H1 (cell line): ENCODE results near the gene EPN2. TPM values are rescaled to one million over a fixed set of nuclear protein-coding genes. Genes with fewer than 3 reads are reported as not detected.
A peak's percentile ranks its signal among the peaks of the same experiment; 100 is the strongest.

Source experiments
- CTCF ChIA-PET: fragments of 300-600 bp; sonication (Branson Sonifier 250); formaldehyde crosslinking; loops from one replicate; lab custom pipeline; 2021; ENCODE audit not compliant: partially characterized antibody; lab: Charles Lee
- POLR2A ChIA-PET: fragments of 300-600 bp; sonication (Branson Sonifier 250); formaldehyde crosslinking; loops from one replicate; lab custom pipeline; 2021; ENCODE audit warnings: inconsistent platforms; ENCODE audit not compliant: partially characterized antibody; lab: Charles Lee
- DNase-seq, 2 experiments: peaks; one replicate each; pipeline versions ENCODE4 v3.0.0 to v3.0.0-alpha.2; 2010 to 2022; ENCODE audit warnings: low spot score in 2 of 2, low read depth in 1 of 2, mixed read lengths in 1 of 2
- FAIRE-seq: peaks from 2 replicates; lab custom pipeline; 2011; peaks lifted over from hg19 to GRCh38; lab: Jason Lieb, UNC
- H2AFZ ChIP-seq: 2 replicates; pipeline ENCODE4 v1.8.1; 2012; ENCODE audit warnings: low read length, inconsistent platforms
- H2AK5ac ChIP-seq: 2 replicates; pipeline ENCODE4 v1.6.1; 2013; ENCODE audit warnings: low read depth, low read length
- H2BK120ac ChIP-seq: replicated peaks from 2 replicates; pipeline ENCODE3; 2013; ENCODE audit warnings: low read depth, low read length, inconsistent platforms
- H2BK12ac ChIP-seq: 2 replicates; pipeline ENCODE4 v1.6.1; 2013; ENCODE audit warnings: low read depth, low read length
- H2BK15ac ChIP-seq: 2 replicates; pipeline ENCODE4 v1.6.1; 2013; ENCODE audit warnings: low read length
- H2BK20ac ChIP-seq: 2 replicates; pipeline ENCODE4 v1.6.1; 2013; ENCODE audit warnings: low read length
- H2BK5ac ChIP-seq: 2 replicates; pipeline ENCODE4 v1.6.1; 2013; ENCODE audit warnings: low read depth, low read length
- H3K14ac ChIP-seq: 2 replicates; pipeline ENCODE4 v1.6.1; 2013; ENCODE audit warnings: inconsistent platforms; ENCODE audit not compliant: insufficient read length
- H3K18ac ChIP-seq: 2 replicates; pipeline ENCODE4 v1.6.1; 2013; ENCODE audit warnings: low read length; ENCODE audit errors: extremely low read depth
- H3K23ac ChIP-seq: 2 replicates; pipeline ENCODE4 v1.6.1; 2013; ENCODE audit warnings: inconsistent platforms; ENCODE audit not compliant: insufficient read length
- H3K23me2 ChIP-seq: 2 replicates; pipeline ENCODE4 v1.6.1; 2013; ENCODE audit warnings: low read depth, low read length
- H3K27ac ChIP-seq: 2 replicates; pipeline ENCODE4 v1.6.1; 2011; ENCODE audit warnings: low read depth, low read length, inconsistent platforms
- H3K27me3 ChIP-seq, 4 experiments: replicated peaks in 1 of 4; 1 replicate in 1 of 4; 2 replicates in 3 of 4; pipeline versions ENCODE4 v1.6.1 to v1.8.1; 2011 to 2013; ENCODE audit warnings: low read length in 3 of 4, mild to moderate bottlenecking in 3 of 4, inconsistent platforms in 2 of 4, mixed read lengths in 2 of 4, moderate library complexity in 1 of 4; ENCODE audit not compliant: control insufficient read depth in 3 of 4, insufficient read depth in 3 of 4; ENCODE audit errors: extremely low read depth in 1 of 4
- H3K36me3 ChIP-seq, 4 experiments: 2 replicates each; pipeline versions ENCODE4 v1.6.1 to v1.8.1; 2011 to 2013; ENCODE audit warnings: mild to moderate bottlenecking in 4 of 4, low read length in 3 of 4, moderate library complexity in 2 of 4, control low read depth in 1 of 4, inconsistent platforms in 1 of 4; ENCODE audit not compliant: insufficient read depth in 4 of 4, control insufficient read depth in 2 of 4
- H3K4ac ChIP-seq: replicated peaks from 2 replicates; pipeline ENCODE3; 2013; ENCODE audit warnings: low read length, low read depth, mixed read lengths, inconsistent platforms; ENCODE audit not compliant: insufficient read length
- H3K4me1 ChIP-seq, 4 experiments: replicated peaks in 1 of 4; 1 replicate in 1 of 4; 2 replicates in 3 of 4; pipeline versions ENCODE4 v1.6.1 to v1.8.1; 2011 to 2013; ENCODE audit warnings: low read length in 3 of 4, inconsistent platforms in 2 of 4, mixed read lengths in 1 of 4; ENCODE audit not compliant: insufficient read depth in 4 of 4, control insufficient read depth in 3 of 4
- H3K4me2 ChIP-seq, 2 experiments: 2 replicates each; pipeline versions ENCODE4 v1.6.1 to v1.8.1; 2011 to 2013; ENCODE audit warnings: low read depth in 2 of 2, low read length in 2 of 2, control low read depth in 1 of 2, inconsistent platforms in 1 of 2, mild to moderate bottlenecking in 1 of 2; ENCODE audit not compliant: insufficient read depth in 1 of 2
- H3K4me3 ChIP-seq, 4 experiments: fragments of 200-600, 300-600 bp in 1 of 4; sonication (generic), shearing (Covaris generic), sonication (Bioruptor Twin) in 1 of 4; 2 replicates each; pipeline versions ENCODE4 v1.5.1 to v1.8.1; 2011 to 2016; ENCODE audit warnings: low read length in 4 of 4, low read depth in 3 of 4, control low read depth in 2 of 4, inconsistent platforms in 2 of 4, mild to moderate bottlenecking in 2 of 4, mixed read lengths in 1 of 4, moderate library complexity in 1 of 4; ENCODE audit not compliant: insufficient read depth in 2 of 4; ENCODE audit errors: extremely low read depth in 1 of 4
- H3K56ac ChIP-seq: replicated peaks from 2 replicates; pipeline ENCODE3; 2013; ENCODE audit warnings: low read depth, mild to moderate bottlenecking, mixed read lengths, low read length, inconsistent platforms; ENCODE audit not compliant: insufficient read length
- H3K79me1 ChIP-seq: 2 replicates; pipeline ENCODE4 v1.6.1; 2013; ENCODE audit warnings: low read depth, low read length, control low read depth
- H3K79me2 ChIP-seq, 2 experiments: 2 replicates each; pipeline versions ENCODE4 v1.6.1 to v1.8.1; 2012 to 2013; ENCODE audit warnings: low read length in 2 of 2, mild to moderate bottlenecking in 2 of 2, inconsistent platforms in 1 of 2; ENCODE audit not compliant: insufficient read depth in 2 of 2, control insufficient read depth in 1 of 2
- H3K9ac ChIP-seq, 4 experiments: replicated peaks in 1 of 4; 1 replicate in 1 of 4; 2 replicates in 3 of 4; pipeline versions ENCODE4 v1.6.1 to v1.8.1; 2011 to 2013; ENCODE audit warnings: low read depth in 3 of 4, low read length in 3 of 4, control low read depth in 2 of 4, mild to moderate bottlenecking in 2 of 4, moderate library complexity in 2 of 4, inconsistent platforms in 1 of 4; ENCODE audit errors: extremely low read depth in 1 of 4
- H3K9me3 ChIP-seq, 2 experiments: 2 replicates each; pipeline versions ENCODE4 v1.6.1 to v1.8.1; 2012 to 2013; ENCODE audit warnings: mild to moderate bottlenecking in 2 of 2, moderate library complexity in 2 of 2, control low read depth in 1 of 2, inconsistent platforms in 1 of 2, low read depth in 1 of 2, low read length in 1 of 2, mixed read lengths in 1 of 2; ENCODE audit not compliant: insufficient read depth in 2 of 2
- H4K20me1 ChIP-seq, 2 experiments: replicated peaks in 1 of 2; 2 replicates each; pipeline versions ENCODE3 to v1.8.1; 2011 to 2013; ENCODE audit warnings: inconsistent platforms in 2 of 2, low read length in 2 of 2, mild to moderate bottlenecking in 1 of 2; ENCODE audit not compliant: insufficient read depth in 2 of 2, control insufficient read depth in 1 of 2
- H4K5ac ChIP-seq: 2 replicates; pipeline ENCODE4 v1.6.1; 2013; ENCODE audit warnings: low read length, low read depth, mixed read lengths, inconsistent platforms; ENCODE audit not compliant: insufficient read length
- H4K8ac ChIP-seq: 2 replicates; pipeline ENCODE4 v1.8.0; 2013; ENCODE audit warnings: mild to moderate bottlenecking, moderate library complexity, low read length, inconsistent platforms; ENCODE audit not compliant: insufficient read depth; ENCODE audit errors: extremely low read depth
- H4K91ac ChIP-seq: replicated peaks from 2 replicates; pipeline ENCODE3; 2013; ENCODE audit warnings: low read length, mixed read lengths, inconsistent platforms; ENCODE audit not compliant: insufficient read length
- BCL11A ChIP-seq, 2 experiments: IDR thresholded peaks; one replicate each; pipeline ENCODE4 v1.6.1; 2011; ENCODE audit warnings: low read depth in 2 of 2, low read length in 2 of 2, mild to moderate bottlenecking in 2 of 2
- CBX8 ChIP-seq: fragments of 300-800, 300-1000 bp; sonication (generic); IDR thresholded peaks from 2 replicates; pipeline ENCODE4 v1.7.1; 2016; ENCODE audit warnings: low read depth, low read length, borderline replicate concordance
- CTBP2 ChIP-seq: IDR thresholded peaks from 2 replicates; pipeline ENCODE4 v1.7.0; 2011; ENCODE audit warnings: borderline replicate concordance, mild to moderate bottlenecking, moderate library complexity, mixed read lengths, low read length; ENCODE audit not compliant: insufficient read depth, insufficient read length
- JUN ChIP-seq: IDR thresholded peaks from 2 replicates; pipeline ENCODE4 v1.6.1; 2011; ENCODE audit warnings: low read depth, mild to moderate bottlenecking, improper control_type of control experiment, low read length
- MAFK ChIP-seq: IDR thresholded peaks from 2 replicates; pipeline ENCODE4 v1.6.1; 2012; ENCODE audit warnings: low read depth, mild to moderate bottlenecking, improper control_type of control experiment, low read length
- PHF8 ChIP-seq: fragments of 200-600 bp; sonication (generic); conservative IDR thresholded peaks from 2 replicates; pipeline ENCODE4 v1.7.1; 2012; ENCODE audit warnings: low read depth, mild to moderate bottlenecking, inconsistent platforms, low read length, moderate library complexity
- POLR2AphosphoS5 ChIP-seq: IDR thresholded peaks from 2 replicates; pipeline ENCODE4 v1.6.1; 2011; ENCODE audit warnings: low read depth, low read length
- SIRT6 ChIP-seq: IDR thresholded peaks from one replicate; pipeline ENCODE4 v1.7.1; 2012; ENCODE audit warnings: low read length, inconsistent platforms
- SP2 ChIP-seq: IDR thresholded peaks from 2 replicates; pipeline ENCODE4 v1.6.1; 2012; ENCODE audit warnings: mild to moderate bottlenecking, low read length, inconsistent platforms
- TAF1 ChIP-seq: IDR thresholded peaks from 2 replicates; pipeline ENCODE4 v1.6.1; 2011; ENCODE audit warnings: mild to moderate bottlenecking, low read depth, low read length
- TAF7 ChIP-seq: optimal IDR thresholded peaks from 2 replicates; pipeline ENCODE3; 2011; ENCODE audit warnings: low read depth, mild to moderate bottlenecking, inconsistent platforms, low read length, moderate library complexity, borderline replicate concordance
- TCF12 ChIP-seq: IDR thresholded peaks from 2 replicates; pipeline ENCODE4 v1.6.1; 2011; ENCODE audit warnings: low read depth, mild to moderate bottlenecking, low read length
- TEAD4 ChIP-seq: IDR thresholded peaks from 2 replicates; pipeline ENCODE4 v1.6.1; 2012; ENCODE audit warnings: low read depth, low read length, inconsistent platforms, mixed read lengths
- WGBS, 2 experiments: shearing (Covaris generic) in 1 of 2; methylation state at CpG; one replicate each; pipeline versions ENCODE4 v1.1.6 to v1.1.7; 2013 to 2015; ENCODE audit warnings: low lambda C conversion rate in 2 of 2, mixed read lengths in 2 of 2, inconsistent platforms in 1 of 2, low coverage in 1 of 2, missing lambda C conversion rate in 1 of 2; ENCODE audit not compliant: insufficient replicate concordance in 2 of 2, insufficient coverage in 1 of 2, insufficient read length in 1 of 2; ENCODE audit errors: extremely low coverage in 1 of 2, missing lambda C conversion rate in 1 of 2; 5-methylcytosine and 5-hydroxymethylcytosine counted together
- polyA plus RNA-seq, 7 experiments: library from polyadenylated mRNA; depleted of rRNA in 3 of 7; stranded (reverse) in 5 of 7; unstranded in 2 of 7; fragments of >200 nt in 5 of 7; fragments of 200-250 nt in 2 of 7; gene quantifications; 1 replicate in 5 of 7; 2 replicates in 1 of 7; 4 replicates in 1 of 7; pipeline versions ENCODE4 v1.2.1 to v1.2.3, GENCODE V29; 2011 to 2013; ENCODE audit warnings: missing spikeins in 2 of 7, mixed read lengths in 2 of 7
- total RNA-seq: library from RNA; stranded (reverse); fragmentation: NEBNext Ultra II Directional; extraction: Animal tissue kit (Norgen Biotek cat#: 25700); gene quantifications from 2 replicates; pipeline ENCODE4 v1.2.1, GENCODE V29; 2021

The EPN2 gene
- total and polyA plus RNA-seq, 2 of the 8 experiments (the other 6 are each of a cell fraction or from before 2014, with no cell fraction given), result 28.7 to 55.8 TPM

GRCh38 chr17:19347323-19348080 lies 110.3 kb downstream of the EPN2 start:
- POLR2A ChIA-PET, result interaction anchor here (1.0 to 1.6 kb wide), 2 partner anchors 15 to 30 kb away, joined by 4 read pairs; partner anchors contain the start of genes B9D1 and MAPK7
- CTCF ChIA-PET, result interaction anchor here (0.9 to 1.6 kb wide), 4 partner anchors 10 to 415 kb away, joined by 3 to 7 read pairs (median 4); partner anchors contain the start of gene B9D1
- FAIRE-seq, result no peak
- no peak for TF ChIP-seq PHF8
- no peak for TF ChIP-seq CTBP2
- TF ChIP-seq CBX8, result no peak
- no peak for TF ChIP-seq SP2
- no peak; the same call in 1 of the 2 replicates for TF ChIP-seq POLR2AphosphoS5
- TF ChIP-seq BCL11A (IDR thresholded peaks at IDR 0.05; ENCODE audit: low read depth in 2 of 2, low read length in 2 of 2), result no peak
- no peak for TF ChIP-seq SIRT6
- no peak for TF ChIP-seq TAF7
- no peak for TF ChIP-seq JUN
- no peak for TF ChIP-seq TCF12
- TF ChIP-seq TEAD4, result no peak
- no peak for TF ChIP-seq MAFK
- TF ChIP-seq TAF1, result no peak

More at GRCh38 chr17:19347323-19348080, 110.3 kb downstream of the EPN2 start:
- no peak overlapping the region for H4K91ac ChIP-seq
- no peak overlapping the region for H2AK5ac ChIP-seq
- H3K27me3 ChIP-seq, result no peaks in the 10 kb centered on the region
- H4K8ac ChIP-seq, result peak overlapping the region; percentile 51
- peak overlapping the region; percentile 31 for H2BK120ac ChIP-seq
- no peak overlapping the region for H3K4me3 ChIP-seq
- no peak overlapping the region for H4K5ac ChIP-seq
- DNase-seq, result no peak
- H3K23ac ChIP-seq, result no peak overlapping the region
- no peaks in the 10 kb centered on the region for H3K9me3 ChIP-seq
- peaks cover 0 to 2% (median under 1%) of the 10 kb centered on the region in 4 experiments; a peak in 1 of 7 replicates for H3K4me1 ChIP-seq
- H3K36me3 ChIP-seq, result peaks cover 0 to 5% (median 2%) of the 10 kb centered on the region in 4 experiments; a peak in 2 of 8 replicates
- WGBS, 2 experiments, result 91% methylated on average over 13 of the region's 13 CpGs; no CpG with 5 or more reads in 1 of the 2 experiments
- H3K18ac ChIP-seq, result no peak overlapping the region
- no peak overlapping the region for H2AFZ ChIP-seq
- H2BK5ac ChIP-seq, result peak overlapping the region; percentile 56; the same call in 1 of the 2 replicates
- H3K79me2 ChIP-seq, result no peaks in the 10 kb centered on the region
- H2BK15ac ChIP-seq, result peak overlapping the region; percentile 31; the same call in 1 of the 2 replicates
- no peak overlapping the region for H3K14ac ChIP-seq
- H3K27ac ChIP-seq, result no peak overlapping the region; the same call in 1 of the 2 replicates
- no peak overlapping the region for H3K56ac ChIP-seq
- no peaks in the 10 kb centered on the region for H3K79me1 ChIP-seq
- H3K9ac ChIP-seq, result no peak overlapping the region
- no peak overlapping the region for H3K4ac ChIP-seq
- H3K23me2 ChIP-seq, result no peaks in the 10 kb centered on the region
- 0 out of 2 replicates have a peak overlapping the region, but pooled peaks have one; percentile 27 for H2BK12ac ChIP-seq
- H3K4me2 ChIP-seq, result no peak overlapping the region
- H2BK20ac ChIP-seq, result no peak overlapping the region
- peaks cover 0 to 1% of the 10 kb centered on the region in 2 experiments for H4K20me1 ChIP-seq
